Transverse colon (tissue), 4 donors: ENCODE measurements around the gene RASSF7. TPM values are rescaled to one million over a fixed set of nuclear protein-coding genes. Genes with fewer than 3 reads are reported as not detected.

Experiments used
- DNase-seq: peaks from one replicate; pipeline ENCODE4 v3.0.0-alpha.2; 2019
- H3K27ac ChIP-seq, 4 donors: fragments of 200-600 bp; sonication (generic); 2 replicates each; pipeline ENCODE4 v1.5.1; 2016 to 2018; ENCODE audit warnings: inconsistent platforms in 4 of 4
- H3K27me3 ChIP-seq: fragments of 200-600 bp; sonication (generic); 2 replicates; pipeline ENCODE4 v1.5.1; 2017; ENCODE audit warnings: inconsistent platforms
- H3K36me3 ChIP-seq, 4 donors: fragments of 200-600 bp; sonication (generic); 2 replicates each; pipeline ENCODE4 v1.5.1; 2017 to 2019; ENCODE audit warnings: inconsistent platforms in 4 of 4
- H3K4me1 ChIP-seq, 4 donors: fragments of 200-600 bp; sonication (generic); 2 replicates each; pipeline ENCODE4 v1.5.1; 2017 to 2020; ENCODE audit warnings: inconsistent platforms in 4 of 4
- H3K4me3 ChIP-seq, 4 donors: fragments of 200-600 bp; sonication (generic); 1 replicate in 1 of 4; 2 replicates in 3 of 4; pipeline versions ENCODE4 v1.5.1 to v1.6.1; 2017 to 2019; ENCODE audit warnings: inconsistent platforms in 4 of 4
- H3K9me3 ChIP-seq, 2 donors: fragments of 200-600 bp; sonication (generic); 2 replicates each; pipeline ENCODE4 v1.5.1; 2017 to 2019; ENCODE audit warnings: inconsistent platforms in 2 of 2
- EP300 ChIP-seq: sonication (generic); formaldehyde crosslinking; IDR thresholded peaks from one replicate; pipeline ENCODE4 v1.6.1; 2017; ENCODE audit warnings: antibody characterized with exemption, low read depth
- POLR2A ChIP-seq: fragments of 450-650 bp; IDR thresholded peaks from one replicate; pipeline ENCODE4 v1.6.1; 2016; ENCODE audit warnings: antibody characterized with exemption, mild to moderate bottlenecking, moderate library complexity
- POLR2AphosphoS5 ChIP-seq, 3 donors: sonication (generic); formaldehyde crosslinking; IDR thresholded peaks; one replicate each; pipeline ENCODE4 v1.6.1; 2016; ENCODE audit warnings: antibody characterized with exemption in 3 of 3
- WGBS, 2 donors: methylation state at CpG; one replicate each; pipeline ENCODE4 v1.1.5; 2018; ENCODE audit warnings: low coverage in 1 of 2; 5-methylcytosine and 5-hydroxymethylcytosine counted together
- in situ Hi-C, 4 donors: fragments of 200-750 bp; cut with MboI; loops; one replicate each; pipeline versions ENCODE4 v1.15.0 to v1.15.1; 2017; ENCODE audit warnings: low sequenced_read_pairs in 3 of 4, low pct_ligation_motif_present in 1 of 4, low pct_unique_long_range_greater_than_20kb in 1 of 4
- intact Hi-C: fragments of 100-400 bp; cut with DNase I; formaldehyde crosslinking; loops from one replicate; pipeline ENCODE4 v1.15.1; 2023; ENCODE audit warnings: low total_unique reads
- total RNA-seq, 4 donors: library from RNA; depleted of rRNA; stranded (reverse); fragments of >200 nt; gene quantifications; one replicate each; pipeline ENCODE4 v1.1.0, GENCODE V29; 2016
- TF ChIP-seq, protein P1 (sequence below), 5 experiments: fragments of 200-600 bp in 3 of 5; fragments of 450-650 bp in 2 of 5; sonication (generic) in 3 of 5; IDR thresholded peaks; 1 replicate in 2 of 5; 2 replicates in 3 of 5; pipeline ENCODE4 v1.5.1; 2016 to 2017; ENCODE audit warnings: antibody characterized with exemption in 5 of 5, inconsistent platforms in 3 of 5, mild to moderate bottlenecking in 2 of 5, moderate library complexity in 1 of 5

The RASSF7 gene
- total RNA-seq, 4 donors from 2014 or later: 131 to 247 (median 213) TPM

DNA sequence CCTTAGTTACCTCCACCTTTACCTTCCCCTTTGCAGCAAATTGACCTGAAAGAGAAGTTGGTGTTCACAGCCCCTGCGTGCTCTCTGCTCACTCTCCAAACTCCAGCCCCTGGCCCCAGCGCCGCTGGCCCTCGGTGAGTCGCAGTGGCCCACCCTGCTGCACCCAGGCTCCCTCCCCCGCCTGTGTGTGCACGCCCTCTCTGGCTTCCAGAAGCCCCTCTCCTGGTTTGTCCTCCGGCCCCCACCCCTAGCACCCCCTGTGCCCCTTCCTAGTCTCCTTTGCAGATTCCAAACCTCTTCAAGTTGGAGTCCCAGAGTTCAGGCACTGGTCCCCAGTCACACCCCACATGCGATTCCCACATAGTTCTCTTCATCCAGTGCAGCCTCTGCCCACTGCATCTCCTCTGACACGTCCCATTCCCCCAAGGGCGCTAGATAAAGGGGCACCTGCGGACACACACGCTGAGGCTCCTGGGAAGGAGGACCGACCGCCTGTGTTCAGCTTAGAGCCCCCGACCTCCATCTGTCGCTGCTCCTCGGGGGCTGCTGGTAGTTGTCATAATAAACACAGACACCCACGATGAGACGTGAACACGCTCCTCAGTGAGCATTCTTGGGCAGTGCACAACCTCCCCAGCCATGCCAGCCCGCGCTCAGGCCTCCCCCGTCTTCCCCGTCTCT lies 14.0 kb downstream of the RASSF7 start:
- H3K27me3 ChIP-seq: peaks cover 12% of the 10 kb centered on the region
- intact Hi-C loops: no loop called here
- DNase-seq: no peak
- WGBS, 2 donors: 30% methylated on average over 25 of the region's 25 CpGs; no CpG with 5 or more reads in 1 of the 2 donors
- H3K4me3 ChIP-seq: peak overlapping the region; percentile 39 to 69 (median 64)
- H3K9me3 ChIP-seq: no peaks in the 10 kb centered on the region
- TF ChIP-seq, protein P1, sequence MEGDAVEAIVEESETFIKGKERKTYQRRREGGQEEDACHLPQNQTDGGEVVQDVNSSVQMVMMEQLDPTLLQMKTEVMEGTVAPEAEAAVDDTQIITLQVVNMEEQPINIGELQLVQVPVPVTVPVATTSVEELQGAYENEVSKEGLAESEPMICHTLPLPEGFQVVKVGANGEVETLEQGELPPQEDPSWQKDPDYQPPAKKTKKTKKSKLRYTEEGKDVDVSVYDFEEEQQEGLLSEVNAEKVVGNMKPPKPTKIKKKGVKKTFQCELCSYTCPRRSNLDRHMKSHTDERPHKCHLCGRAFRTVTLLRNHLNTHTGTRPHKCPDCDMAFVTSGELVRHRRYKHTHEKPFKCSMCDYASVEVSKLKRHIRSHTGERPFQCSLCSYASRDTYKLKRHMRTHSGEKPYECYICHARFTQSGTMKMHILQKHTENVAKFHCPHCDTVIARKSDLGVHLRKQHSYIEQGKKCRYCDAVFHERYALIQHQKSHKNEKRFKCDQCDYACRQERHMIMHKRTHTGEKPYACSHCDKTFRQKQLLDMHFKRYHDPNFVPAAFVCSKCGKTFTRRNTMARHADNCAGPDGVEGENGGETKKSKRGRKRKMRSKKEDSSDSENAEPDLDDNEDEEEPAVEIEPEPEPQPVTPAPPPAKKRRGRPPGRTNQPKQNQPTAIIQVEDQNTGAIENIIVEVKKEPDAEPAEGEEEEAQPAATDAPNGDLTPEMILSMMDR (IDR thresholded peaks at IDR 0.05): no peak
- TF ChIP-seq POLR2A: no peak
- TF ChIP-seq POLR2AphosphoS5 (IDR thresholded peaks at IDR 0.05): no peak
- TF ChIP-seq EP300: no peak
- H3K36me3 ChIP-seq: no peaks in the 10 kb centered on the region
- in situ Hi-C loops: no loop called here
- H3K4me1 ChIP-seq: peaks cover 33 to 43% (median 39%) of the 10 kb centered on the region in 4 donors
- peak overlapping the region in 3 of 4 donors; percentile 57 to 80 (median 66) for H3K27ac ChIP-seq

DNA sequence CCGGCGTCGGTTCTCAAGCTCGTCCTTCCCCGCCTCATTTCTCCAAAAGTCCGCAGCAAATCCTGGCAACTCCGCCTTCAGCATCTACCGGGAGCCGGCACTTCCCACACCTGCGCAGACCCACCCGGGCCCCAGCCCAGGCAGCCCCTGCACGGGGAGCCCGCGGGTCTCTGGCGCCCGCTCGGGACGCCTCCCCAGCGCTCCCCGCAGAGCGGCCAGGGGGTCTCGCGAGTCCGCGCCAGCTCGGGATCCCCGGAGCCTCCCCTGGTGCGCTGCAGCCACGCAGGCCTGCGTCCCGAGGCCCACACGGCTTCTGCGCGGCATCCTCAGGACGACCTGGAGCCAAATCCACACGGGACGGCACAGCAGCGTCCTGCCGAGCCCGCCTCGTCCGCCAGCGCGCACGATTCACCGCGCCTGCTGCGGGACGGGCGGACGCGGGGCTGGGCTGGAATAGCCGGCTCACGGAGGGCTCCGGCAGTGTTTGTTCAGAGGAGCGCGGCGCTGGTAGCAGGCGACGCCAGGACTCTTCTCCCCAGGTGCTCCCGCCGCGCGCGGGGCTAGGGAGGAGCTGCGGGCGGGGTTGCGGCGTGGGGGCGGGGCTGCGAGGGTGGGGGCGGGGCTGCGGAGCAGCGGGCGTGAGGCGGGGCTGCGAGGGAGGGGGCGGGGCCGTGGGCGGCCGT lies 14.7 kb downstream of the RASSF7 start:
- no peaks in the 10 kb centered on the region for H3K36me3 ChIP-seq
- intact Hi-C loops (no loop called here), in situ Hi-C loops (no loop called here)
- DNase-seq: no peak
- H3K4me3 ChIP-seq: peak overlapping the region; percentile 39 to 69 (median 64)
- no peaks in the 10 kb centered on the region for H3K9me3 ChIP-seq
- TF ChIP-seq POLR2AphosphoS5 (IDR thresholded peaks at IDR 0.05) (peak; percentile 25 to 60 (median 58)), POLR2A (peak; percentile 8), EP300 (no peak)
- peak overlapping the region; percentile 57 to 81 (median 73) for H3K27ac ChIP-seq
- peaks cover 12% of the 10 kb centered on the region for H3K27me3 ChIP-seq
- peaks cover 34 to 46% (median 40%) of the 10 kb centered on the region in 4 donors for H3K4me1 ChIP-seq
- 2% methylated on average over 57 of the region's 81 CpGs; no CpG with 5 or more reads in 1 of the 2 donors for WGBS, 2 donors

DNA sequence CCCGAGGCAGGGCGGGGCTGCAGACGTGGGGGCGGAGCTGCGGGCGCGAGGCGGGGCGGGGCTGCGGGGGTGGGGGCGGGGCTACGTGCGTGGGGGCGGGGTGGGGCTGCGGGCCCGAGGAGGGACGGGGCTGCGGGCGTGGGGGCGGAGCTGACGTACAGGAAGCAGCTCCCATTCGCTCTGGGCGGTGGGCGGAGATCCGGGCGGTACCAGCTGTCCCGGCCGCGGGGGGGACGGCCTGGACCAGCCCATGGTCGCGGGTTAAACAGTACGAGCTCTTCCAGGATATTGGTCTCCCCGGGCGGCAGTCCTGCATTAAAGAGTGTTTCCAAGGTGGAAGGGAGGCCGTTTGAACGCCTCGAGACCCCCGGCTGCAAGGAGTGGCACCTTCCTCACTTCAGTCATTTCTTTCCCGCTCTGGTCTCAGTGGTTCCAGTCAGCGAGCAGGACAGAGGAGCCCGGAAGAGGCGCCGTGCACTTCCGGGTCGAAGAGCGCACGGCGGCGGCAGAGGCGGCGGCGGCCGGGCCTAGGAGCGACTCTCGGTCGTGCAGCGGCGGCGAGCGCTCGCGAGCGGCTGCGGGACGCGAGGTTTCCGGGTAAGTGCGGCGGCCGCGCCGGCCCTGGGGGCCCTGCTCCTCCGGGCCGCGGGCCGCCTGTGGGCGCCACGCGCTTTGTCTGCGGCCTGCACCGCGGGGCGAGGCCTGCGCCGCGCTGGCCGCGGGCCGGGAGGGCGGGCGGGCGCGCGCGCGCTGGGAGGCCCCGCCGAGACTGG lies 15.4 kb downstream of the RASSF7 start, which contains the start of gene PHRF1:
PHRF1 (plus strand) TSS at position 475 of the 773 bp plus-strand sequence. CDS start 5,043 bp downstream, outside the sequence.
- peak; percentile 97 for DNase-seq
- H3K4me3 ChIP-seq: peak within 1 kb of the TSS; percentile 66 to 100 (median 86)
- peak within 1 kb of the TSS; percentile 80 to 92 (median 90) for H3K27ac ChIP-seq
- H3K4me1 ChIP-seq: peaks cover 34 to 46% (median 40%) of the 10 kb centered on the region in 4 donors
- no peaks in the 10 kb centered on the region for H3K9me3 ChIP-seq
- TF ChIP-seq EP300 (no peak), POLR2A (peak; percentile 65), POLR2AphosphoS5 (IDR thresholded peaks at IDR 0.05) (peak; percentile 73 to 88 (median 83))
- TF ChIP-seq, protein P1 (IDR thresholded peaks at IDR 0.05): peak in 2 of 5 experiments; percentile 23 to 24
- no peaks in the 10 kb centered on the region for H3K36me3 ChIP-seq
- intact Hi-C loops: no loop called here
- in situ Hi-C loops: no loop called here
- peaks cover 12% of the 10 kb centered on the region for H3K27me3 ChIP-seq
- WGBS, 2 donors: 0% methylated on average over 42 of the region's 99 CpGs; no CpG with 5 or more reads in 1 of the 2 donors

DNA sequence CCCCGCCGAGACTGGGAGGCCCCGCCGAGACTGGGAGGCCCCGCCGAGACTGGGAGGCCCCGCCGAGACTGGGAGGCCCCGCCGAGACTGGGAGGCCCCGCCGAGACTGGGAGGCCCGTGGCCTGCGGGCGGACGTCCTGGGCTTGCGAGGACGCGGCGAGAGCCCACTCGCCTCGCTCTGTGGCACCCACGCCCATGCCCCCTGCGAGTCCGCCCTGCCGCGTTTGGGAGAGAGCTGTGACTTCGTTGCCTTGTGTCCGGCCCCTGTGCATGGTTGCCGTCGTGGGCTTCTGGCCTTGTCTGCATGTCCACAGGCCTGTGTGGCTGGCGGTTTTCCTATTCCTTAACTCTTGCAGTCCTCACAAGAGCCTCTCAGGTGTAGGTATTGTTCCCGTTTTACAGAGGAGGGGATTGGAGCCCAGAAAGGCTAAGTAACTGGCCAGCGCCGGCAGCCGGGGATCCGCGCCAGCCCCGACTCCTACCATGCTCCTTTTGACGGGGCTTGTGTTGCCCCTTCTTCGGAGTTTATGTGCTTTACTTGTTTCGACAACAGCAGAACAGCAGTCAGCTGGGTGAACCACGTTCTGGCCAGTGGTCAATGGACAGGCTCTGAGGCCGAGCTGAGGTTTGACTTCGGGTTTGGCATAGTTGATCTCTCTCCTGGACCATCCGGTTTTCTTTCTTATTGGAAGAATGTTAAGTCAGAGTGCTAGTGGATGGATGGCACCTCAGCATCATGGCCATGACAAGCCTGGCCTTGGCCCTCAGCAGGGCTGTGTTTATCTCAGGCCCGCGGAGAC lies 16.2 kb downstream of the RASSF7 start:
- H3K9me3 ChIP-seq: no peaks in the 10 kb centered on the region
- intact Hi-C loops (no loop called here), in situ Hi-C loops (no loop called here)
- peaks cover 12% of the 10 kb centered on the region for H3K27me3 ChIP-seq
- WGBS, 2 donors: 0 to 4% methylated on average over 4 to 35 of the region's 48 CpGs
- peaks cover 34 to 46% (median 40%) of the 10 kb centered on the region in 4 donors for H3K4me1 ChIP-seq
- peaks cover 0 to 4% (median 0%) of the 10 kb centered on the region in 4 donors for H3K36me3 ChIP-seq
- H3K4me3 ChIP-seq: peak overlapping the region; percentile 66 to 100 (median 86)
- no peak for DNase-seq
- TF ChIP-seq EP300 (no peak), POLR2AphosphoS5 (IDR thresholded peaks at IDR 0.05) (no peak), POLR2A (no peak)
- TF ChIP-seq, protein P1 (IDR thresholded peaks at IDR 0.05): no peak
- H3K27ac ChIP-seq: peak overlapping the region; percentile 80 to 92 (median 90)
